Measurements from ENCODE around the gene CCDC51.
"Not testable (repeated sequence)": the region's sequence is repeated elsewhere in the genome, so short reads cannot be mapped to it uniquely, and the experiment has no call there.

The CCDC51 gene

DNA sequence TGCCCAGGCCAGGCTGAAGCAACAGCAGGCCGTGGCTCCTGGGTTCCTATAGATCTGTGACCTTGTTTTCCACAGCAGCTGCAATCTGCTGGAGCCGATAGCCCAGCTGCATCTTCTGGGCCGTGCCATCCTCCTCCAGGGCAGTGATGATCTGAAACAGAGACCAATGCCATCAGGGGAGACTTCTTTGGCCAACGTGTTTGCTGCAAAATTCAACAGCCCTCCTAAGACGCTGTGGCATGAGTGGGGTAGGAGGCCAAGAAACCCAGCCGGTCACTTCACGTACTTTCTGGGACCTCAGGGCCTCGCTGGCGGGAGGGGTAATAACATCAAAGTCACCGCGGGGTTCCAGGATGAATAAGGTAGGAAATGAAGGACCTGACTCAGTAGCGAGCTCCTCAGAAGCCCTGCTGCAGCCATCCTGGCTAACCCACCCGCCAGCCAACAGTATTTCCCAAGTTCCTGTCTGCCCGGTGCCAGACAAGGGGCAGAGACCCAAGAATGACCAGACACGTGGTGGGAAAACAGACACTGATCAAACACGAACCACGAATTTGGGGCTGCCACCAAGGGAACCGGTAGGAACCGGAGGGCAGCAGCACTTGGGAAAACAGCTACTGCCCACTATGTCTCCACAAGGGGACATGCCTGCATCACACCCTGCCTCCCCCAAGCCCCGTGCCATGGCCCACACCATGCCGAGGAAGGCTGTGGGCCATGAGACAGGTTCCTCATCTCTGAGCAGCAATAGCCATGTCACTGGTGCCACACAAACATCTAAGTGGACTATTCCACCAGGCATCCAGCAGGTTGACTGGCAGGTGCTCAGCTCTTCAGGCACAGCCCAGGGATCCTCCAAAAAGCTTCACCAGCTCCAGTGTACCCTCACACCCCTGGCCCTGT, 35.2 kb downstream of the CCDC51 start:
- DNase-seq: no peak

DNA sequence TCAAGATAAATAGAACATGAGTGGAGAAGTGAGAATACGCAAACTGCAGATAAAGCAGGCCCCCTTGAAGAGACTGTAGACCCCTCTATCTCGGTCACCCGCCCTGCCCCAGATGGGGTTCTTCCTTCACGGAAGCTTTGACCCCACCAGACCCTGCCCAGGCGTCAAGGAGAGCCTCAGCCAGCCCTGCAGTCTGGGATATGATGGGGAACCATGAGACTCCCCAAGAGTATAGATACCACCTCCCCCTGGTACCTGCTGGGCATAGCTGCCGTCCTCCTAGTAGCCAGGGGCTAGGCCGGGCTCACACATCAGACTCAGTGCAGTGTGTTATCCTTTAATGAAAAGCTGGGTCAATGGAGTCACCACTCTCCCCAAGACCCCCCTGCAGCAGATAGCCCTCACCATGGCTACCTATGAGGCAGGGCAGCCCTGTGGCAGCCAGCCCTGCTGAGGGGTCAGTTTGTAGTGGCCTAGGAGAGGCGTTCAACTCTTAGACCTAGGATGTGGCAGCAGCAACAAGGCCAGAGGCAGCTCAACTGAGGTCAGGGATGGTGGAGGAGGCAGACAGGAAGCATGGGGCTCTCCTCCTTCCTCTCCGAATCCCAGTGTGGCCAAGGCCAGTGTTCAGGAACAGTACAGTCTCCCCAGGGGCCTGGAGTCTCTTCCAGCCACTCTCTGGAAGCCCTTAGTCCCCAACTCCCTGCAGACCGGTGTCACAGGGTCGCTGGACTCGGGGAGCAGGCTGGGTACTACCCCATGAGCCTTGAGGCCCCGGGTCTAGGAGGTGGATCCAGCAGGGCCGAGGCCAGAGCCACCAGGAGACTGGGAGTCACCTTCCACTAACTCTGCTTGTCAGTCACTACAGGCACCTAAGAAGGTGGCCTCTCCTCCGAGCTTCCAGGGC, 36.1 kb downstream of the CCDC51 start:
- no peak for DNase-seq

DNA sequence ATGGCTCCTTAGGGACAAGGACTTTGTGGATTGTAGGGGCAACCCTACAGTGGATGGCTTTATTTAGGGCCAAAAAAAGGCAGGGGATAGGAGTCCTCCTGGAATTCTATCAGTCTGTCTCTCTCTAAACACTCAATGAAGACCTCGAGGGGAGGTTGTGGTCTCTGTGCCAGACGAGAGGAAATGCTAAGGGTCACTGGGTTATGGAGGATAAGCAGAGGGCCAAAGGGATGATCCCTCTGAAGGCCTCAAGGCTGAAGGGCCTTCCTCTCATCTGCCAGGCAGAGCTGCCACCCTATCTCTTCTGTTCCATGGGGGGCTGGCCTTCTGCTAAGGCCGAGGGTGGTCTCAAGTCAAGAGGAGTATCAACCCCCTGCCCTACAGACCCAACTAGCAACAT, 37.0 kb downstream of the CCDC51 start:
- no peak for DNase-seq

DNA sequence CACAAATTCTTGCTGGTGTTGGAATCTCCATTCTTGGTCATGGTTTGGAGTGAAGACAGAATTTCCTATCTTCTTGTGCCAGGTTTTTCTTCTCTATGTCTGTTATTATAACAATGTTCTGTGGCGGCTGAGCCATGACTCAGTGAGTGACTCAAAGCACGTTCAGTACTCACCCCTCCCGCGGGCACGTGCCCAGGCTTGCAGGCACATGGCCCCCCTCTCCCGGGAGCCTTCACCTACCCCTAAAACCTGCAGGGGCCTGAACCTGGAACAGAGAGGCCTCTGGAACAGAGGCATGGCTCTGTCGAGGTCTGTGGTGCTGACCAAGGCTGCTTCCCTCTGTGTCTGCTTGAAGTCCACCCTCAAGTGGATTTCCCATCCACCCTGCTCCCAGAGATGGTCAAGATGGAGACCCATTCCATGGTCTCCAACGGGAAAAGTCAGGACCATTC, 37.6 kb downstream of the CCDC51 start:
- no peak for DNase-seq

DNA sequence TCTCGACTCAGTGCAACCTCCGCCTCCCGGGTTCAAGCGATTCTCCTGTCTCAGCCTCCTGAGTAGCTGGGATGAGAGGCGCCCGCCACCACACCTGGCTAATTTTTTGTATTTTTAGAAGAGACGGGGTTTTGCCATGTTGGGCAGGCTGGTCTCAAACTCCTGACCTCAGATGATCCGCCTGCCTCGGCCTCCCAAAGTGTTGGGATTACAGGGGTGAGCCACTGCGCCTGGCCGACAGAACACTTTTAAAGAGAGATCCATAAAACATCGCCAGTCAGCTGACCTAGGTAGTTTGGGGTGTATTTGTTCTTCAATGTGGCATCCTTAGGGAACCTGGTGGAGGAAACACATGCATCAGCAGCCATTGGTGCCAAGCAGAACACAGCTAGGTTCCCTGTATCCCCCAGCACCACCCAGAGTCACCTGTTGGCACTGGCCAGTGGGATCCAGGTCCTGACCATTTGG, 38.5 kb downstream of the CCDC51 start:
- not testable (repeated sequence) for DNase-seq

DNA sequence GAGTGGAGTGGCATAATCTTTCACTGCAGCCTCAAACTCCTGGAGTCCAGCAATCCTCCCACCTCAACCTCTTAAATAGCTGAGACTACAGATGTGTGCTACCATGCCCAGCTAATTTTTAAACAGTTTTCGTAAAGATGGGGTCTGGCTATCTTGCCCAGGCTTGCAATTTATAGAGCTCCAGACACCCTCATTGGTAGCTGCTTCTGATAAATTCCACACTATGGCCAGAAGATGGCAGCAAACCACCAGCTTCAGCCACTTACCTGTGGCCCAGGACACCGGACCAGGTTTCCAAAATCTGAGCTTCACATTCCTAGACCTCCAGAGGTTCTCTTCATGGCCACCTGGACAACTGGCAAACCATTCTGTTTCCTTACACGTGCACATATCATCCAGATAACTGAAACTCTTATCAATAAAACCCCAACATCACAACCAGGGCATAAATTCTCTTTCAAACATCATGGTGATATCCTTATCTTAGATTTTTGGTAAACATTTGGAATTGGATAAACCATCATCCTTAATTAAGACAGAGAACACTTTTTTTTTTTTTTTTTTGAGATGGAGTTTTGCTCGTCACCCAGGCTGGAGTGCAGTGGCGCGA, 39.0 kb downstream of the CCDC51 start:
- peak; percentile 15 to 37 (median 30) for DNase-seq

DNA sequence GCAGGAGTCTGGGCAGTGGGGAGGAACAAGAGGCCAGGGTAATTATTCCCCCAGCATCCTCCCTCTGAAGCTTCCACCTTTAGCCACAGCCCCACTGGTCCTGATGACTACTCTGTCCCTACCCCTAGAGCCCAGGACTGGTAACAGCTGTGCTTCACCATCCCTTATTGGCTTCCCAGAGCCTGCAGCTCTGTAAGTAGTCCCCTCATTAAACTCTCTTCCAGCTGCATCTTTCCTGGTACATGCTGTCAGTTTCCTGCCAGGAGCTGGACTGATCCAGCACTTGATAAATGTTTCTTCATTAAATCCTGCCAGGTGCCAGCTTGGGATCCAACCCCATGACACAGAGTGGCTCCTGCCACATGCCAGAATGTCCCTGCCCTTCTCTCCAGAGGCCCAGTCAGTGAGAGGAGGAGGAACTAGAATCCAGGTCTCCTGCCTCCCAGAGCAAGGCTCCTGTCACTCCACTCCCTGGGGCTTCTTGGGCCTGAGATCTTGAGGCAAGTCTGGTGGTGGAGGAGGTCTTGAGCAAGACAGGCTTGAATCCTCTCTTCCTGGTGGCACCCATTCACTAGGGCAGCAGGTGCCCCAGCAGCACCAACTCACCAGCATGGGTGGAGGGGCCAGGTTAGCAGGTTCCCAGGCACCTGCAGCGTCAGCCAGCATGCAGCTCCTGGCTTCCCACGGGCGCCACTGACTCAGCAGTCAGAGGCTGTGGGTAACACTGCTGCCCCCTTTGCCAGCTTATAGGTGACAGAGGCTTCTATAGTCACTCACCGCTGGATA, 40.3 kb downstream of the CCDC51 start:
- no peak for DNase-seq

DNA sequence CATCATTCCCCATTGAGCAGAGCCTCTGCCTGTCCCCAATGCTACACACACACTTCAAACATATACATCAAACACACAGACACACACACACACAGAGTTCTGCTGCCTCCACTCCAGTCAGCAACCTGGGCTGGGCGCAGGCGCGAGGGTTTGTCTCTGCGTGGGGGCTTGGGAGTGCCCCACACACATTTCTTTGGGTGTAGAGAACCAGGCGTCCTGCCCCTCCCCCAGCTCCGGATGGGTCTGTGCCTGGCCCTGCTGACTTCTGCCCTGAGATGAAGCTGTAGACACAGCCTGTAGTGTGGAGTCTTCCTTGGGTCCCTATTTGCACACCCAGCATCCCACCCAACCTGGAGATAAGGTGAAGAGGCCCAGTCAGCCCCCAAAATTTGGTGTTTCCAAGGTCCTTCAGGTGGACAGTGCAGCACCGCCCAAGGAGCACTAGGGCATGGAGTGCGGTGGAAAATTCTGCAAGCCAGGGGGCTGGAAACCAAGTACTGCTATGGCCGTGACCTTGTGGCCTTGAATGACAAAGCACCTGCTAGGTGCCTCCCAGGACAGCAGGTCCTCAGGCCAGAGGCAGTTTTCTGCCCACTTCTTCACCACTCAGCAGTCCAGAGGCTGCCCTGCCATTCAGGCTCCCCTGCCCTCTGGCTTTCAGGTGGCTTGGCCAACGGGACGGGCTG, 41.1 kb downstream of the CCDC51 start:
- DNase-seq: no peak

DNA sequence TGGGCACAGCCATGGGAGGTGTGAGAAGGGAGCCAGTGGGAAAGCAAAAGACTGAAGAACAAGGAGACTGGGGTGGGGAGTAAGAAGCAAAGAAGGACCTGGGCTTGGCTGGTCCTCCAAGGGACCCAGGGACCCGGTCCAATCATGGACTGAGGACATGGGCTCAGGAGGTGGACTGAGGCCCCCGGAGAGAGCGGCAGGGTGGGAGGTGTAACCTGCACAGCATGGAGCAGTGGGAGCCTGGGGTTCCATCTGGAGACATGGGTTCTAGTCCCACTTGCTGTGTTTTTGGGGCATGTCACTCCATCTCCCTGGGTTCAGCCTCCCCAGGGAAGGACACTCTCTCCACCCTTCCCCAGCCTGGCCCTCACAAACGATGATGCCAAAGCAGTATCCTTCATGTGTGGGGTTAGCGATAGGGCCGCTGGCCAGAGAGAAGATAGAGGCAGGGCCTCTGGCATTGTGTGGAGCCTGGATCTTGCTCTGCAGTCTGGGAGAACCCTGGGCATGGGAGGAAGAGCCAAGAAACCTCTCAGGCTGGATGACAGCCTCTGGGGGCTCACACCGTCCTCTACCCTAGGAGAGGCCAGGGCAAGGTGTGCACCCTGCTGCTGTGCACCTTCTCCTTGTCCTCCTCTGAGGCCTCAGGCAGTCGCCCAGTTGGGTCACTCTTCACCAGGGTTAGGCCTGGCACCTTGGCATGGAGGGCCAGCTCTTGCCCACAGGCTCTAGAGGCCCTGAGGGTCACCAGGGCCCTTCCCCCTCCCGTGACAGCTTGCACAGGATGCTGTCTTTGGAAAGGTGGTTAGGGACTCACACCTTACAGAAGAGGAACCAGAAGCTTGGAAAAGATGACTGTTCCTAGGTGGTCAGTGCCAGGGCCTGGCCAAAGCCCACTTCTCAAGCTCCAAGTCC, 41.9 kb downstream of the CCDC51 start:
- no peak for DNase-seq

DNA sequence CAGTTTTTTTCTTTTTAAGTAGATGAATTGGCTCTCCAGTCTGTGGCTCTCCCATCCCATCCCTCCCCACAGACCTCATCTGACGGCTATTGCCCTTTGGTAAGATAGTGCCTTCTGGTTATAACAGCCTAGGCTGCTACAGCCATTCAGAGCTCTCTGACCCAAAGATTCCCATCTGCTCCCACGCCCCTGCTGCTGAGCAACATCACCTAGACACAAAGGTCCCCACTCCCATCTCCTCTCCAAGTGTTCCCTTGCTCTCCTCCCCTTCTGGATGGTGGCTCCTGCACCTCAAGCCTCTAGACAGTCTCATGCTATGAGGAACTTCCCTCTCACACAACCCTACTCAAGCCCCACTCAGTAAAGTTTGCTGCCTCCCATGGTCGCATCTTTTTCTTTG, 44.2 kb downstream of the CCDC51 start:
- DNase-seq: no peak

DNA sequence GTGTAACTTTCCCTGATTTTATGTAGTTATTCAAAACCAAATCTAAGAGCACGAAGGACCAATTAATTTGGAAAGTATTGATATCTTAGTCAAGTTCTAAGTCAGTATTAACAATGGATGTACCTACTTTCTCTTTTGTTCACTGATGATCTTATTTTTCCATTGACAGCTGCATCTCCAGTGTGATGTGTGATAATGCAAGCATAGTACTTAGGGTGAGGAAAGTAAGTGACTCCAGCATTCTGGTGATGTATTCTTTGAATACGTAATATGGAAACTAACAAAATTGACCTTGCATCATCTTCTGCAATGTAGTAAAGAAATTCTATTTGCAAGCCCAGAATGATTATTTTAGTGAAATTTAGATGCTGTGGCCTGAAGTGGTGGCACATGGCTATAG, 45.5 kb downstream of the CCDC51 start:
- no peak for DNase-seq

DNA sequence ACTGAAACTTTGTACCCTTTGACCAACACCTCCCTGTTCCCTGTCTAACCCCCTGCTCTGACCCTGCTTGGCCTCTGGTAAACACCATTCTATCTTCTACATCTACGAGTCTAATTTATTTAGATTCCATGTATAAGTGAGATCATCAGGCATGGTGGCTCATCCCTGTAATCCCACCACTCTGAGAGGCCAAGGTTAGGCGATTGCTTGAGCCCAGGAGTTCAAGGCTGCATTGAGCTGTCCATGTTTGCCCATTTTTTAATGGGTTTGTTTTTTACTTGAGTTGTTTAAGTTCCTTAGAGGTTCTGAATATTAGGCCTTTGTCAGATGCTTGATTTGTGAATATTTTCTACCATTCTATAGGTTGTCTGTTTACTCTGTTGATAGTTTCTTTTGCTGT, 51.0 kb downstream of the CCDC51 start:
- DNase-seq: no peak

DNA sequence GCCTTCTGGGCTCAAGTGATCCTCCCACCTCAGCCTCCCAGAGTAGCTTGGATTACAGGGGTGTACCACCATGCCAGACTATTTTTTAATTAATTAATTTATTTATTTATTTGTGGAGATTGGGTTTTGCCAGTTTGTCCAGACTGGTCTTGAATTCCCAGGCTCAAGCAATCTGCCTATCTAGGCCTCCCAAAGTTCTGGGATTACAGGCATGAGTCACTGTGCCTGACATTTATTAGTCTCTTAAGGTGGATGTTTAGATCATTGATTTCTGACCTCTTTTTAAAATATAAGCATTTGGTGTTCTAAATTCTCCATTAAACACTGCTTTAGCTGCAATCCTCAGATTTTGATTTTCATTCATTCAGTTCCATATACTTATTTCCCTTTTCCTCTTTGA, 52.3 kb downstream of the CCDC51 start:
- DNase-seq: no peak

All from activated CD4-positive, CD25-positive, alpha-beta regulatory T cell (primary cell).